Neutrophil (primary cell): ENCODE data around the gene TSHZ1.

ENCODE experiments used
- H3K27ac ChIP-seq: fragments of 200-600 bp; sonication (generic); 2 replicates; pipeline ENCODE4 v1.5.1; 2016; ENCODE audit warnings: mild to moderate bottlenecking, moderate library complexity
- H3K27me3 ChIP-seq: fragments of 200-600 bp; sonication (generic); 2 replicates; pipeline ENCODE4 v1.6.0; 2016; ENCODE audit warnings: mild to moderate bottlenecking
- H3K36me3 ChIP-seq: fragments of 200-600 bp; sonication (generic); 2 replicates; pipeline ENCODE4 v1.5.1; 2017
- H3K4me1 ChIP-seq, 2 experiments: fragments of 200-600 bp in 1 of 2; sonication (generic) in 1 of 2; 1 replicate in 1 of 2; 2 replicates in 1 of 2; pipeline versions ENCODE4 v1.5.1 to v1.6.1; 2013 to 2016; ENCODE audit warnings: low read depth in 1 of 2, low read length in 1 of 2, mild to moderate bottlenecking in 1 of 2, moderate library complexity in 1 of 2; ENCODE audit not compliant: control insufficient read depth in 1 of 2, insufficient read depth in 1 of 2
- H3K4me3 ChIP-seq, 2 experiments: fragments of 200-600 bp in 1 of 2; sonication (generic) in 1 of 2; 1 replicate in 1 of 2; 2 replicates in 1 of 2; pipeline ENCODE4 v1.5.1; 2013 to 2016; ENCODE audit warnings: low read depth in 1 of 2, low read length in 1 of 2, mild to moderate bottlenecking in 1 of 2, moderate library complexity in 1 of 2
- H3K9me3 ChIP-seq: fragments of 200-600 bp; sonication (generic); 2 replicates; pipeline ENCODE4 v1.5.1; 2016
- CTCF ChIP-seq: fragments of 200-600 bp; sonication (generic); IDR thresholded peaks from 2 replicates; pipeline ENCODE4 v1.5.1; 2016; ENCODE audit warnings: antibody characterized with exemption

Gene TSHZ1

GRCh38 chr18:75211002-75211621, 515 bp downstream of the TSHZ1 start:
- Histone ChIP-seq H3K27ac (peak overlapping the region; percentile 93), H3K4me3 (peak overlapping the region; percentile 68 to 82), H3K9me3 (no peaks in the 10 kb centered on the region), H3K36me3 (no peaks in the 10 kb centered on the region), H3K27me3 (peaks cover 35% of the 10 kb centered on the region), H3K4me1 (peaks cover 31 to 34% of the 10 kb centered on the region in 2 experiments)
- TF ChIP-seq CTCF, result no peak

DNA sequence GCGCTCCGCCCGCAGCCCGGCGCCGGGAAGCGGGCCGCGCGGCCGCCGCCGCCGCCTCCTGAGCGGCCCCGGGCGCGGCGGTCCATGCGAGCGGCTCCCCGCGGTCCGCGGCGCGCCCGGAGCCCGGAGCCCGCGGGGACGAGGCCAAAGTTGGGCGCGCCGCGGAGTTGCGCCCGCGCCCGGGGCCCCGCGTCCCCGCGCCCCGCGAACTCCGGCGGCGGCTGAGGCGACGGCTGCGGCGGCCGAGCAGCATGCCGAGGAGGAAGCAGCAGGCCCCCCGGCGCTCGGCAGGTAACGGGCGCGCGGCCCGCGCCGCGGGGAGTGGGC, 992 bp downstream of the TSHZ1 start:
- Histone ChIP-seq H3K27ac (peak overlapping the region; percentile 15), H3K27me3 (peaks cover 30% of the 10 kb centered on the region), H3K9me3 (no peaks in the 10 kb centered on the region), H3K4me3 (peak overlapping the region; percentile 56 to 62), H3K36me3 (no peaks in the 10 kb centered on the region), H3K4me1 (peaks cover 31 to 34% of the 10 kb centered on the region in 2 experiments)
- no peak for TF ChIP-seq CTCF

DNA sequence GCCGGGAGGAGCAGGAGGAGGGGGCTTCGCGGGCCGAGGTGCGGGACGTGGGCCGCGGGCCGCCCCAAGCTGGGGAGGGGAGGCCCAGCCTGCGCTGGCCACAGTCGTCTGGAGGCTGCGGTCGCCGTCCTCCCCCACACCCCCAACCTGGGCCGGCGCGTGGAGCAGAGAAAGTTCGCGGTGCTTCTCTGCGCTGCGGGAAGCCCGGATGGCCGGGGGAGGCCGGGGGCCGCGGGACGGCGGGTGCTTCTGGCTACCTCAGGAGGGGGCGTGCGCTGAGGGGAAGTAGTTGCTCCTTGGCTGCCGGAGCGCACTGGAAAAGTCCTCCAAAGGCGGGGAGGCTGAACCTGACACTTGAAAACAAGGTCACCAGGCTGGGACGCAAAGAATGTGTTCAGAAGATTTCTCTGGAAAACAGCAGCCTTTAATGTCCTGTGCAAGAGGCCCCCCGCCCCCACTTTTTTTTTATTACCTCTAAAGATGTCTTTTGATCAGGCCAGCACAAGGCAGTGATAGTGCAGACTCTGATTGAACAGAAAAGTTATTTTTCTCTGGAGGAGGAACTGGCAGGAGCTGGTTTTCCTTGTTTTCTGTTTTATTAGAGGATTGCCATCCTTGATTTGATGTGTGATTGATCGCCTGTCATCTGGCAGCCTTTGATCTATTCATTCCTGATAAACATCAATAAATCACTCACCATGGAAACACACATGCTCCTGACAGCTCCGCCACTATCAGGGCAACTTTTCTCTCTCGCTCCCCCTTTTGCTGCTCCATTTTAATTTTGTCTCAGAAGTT, 1.6 kb downstream of the TSHZ1 start:
- Histone ChIP-seq H3K36me3 (no peaks in the 10 kb centered on the region), H3K4me1 (peaks cover 27 to 30% of the 10 kb centered on the region in 2 experiments), H3K27ac (peak overlapping the region; percentile 15), H3K4me3 (peak overlapping the region; percentile 56 to 62), H3K9me3 (no peaks in the 10 kb centered on the region), H3K27me3 (peaks cover 25% of the 10 kb centered on the region)
- TF ChIP-seq CTCF, result no peak

GRCh38 chr18:75212751-75213090, 2.1 kb downstream of the TSHZ1 start:
- Histone ChIP-seq H3K9me3 (no peaks in the 10 kb centered on the region), H3K4me3 (no peak overlapping the region), H3K36me3 (no peaks in the 10 kb centered on the region), H3K27ac (no peak overlapping the region), H3K4me1 (peaks cover 22 to 24% of the 10 kb centered on the region in 2 experiments), H3K27me3 (peaks cover 19% of the 10 kb centered on the region)
- no peak for TF ChIP-seq CTCF

GRCh38 chr18:75213611-75214331, 3.2 kb downstream of the TSHZ1 start:
- Histone ChIP-seq H3K4me3 (no peak overlapping the region), H3K4me1 (peaks cover 16 to 18% of the 10 kb centered on the region in 2 experiments), H3K27ac (no peak overlapping the region), H3K27me3 (peaks cover 12% of the 10 kb centered on the region), H3K9me3 (no peaks in the 10 kb centered on the region), H3K36me3 (no peaks in the 10 kb centered on the region)
- TF ChIP-seq CTCF, result no peak
